Ovary (tissue), 9 donors: Measurements from ENCODE around the gene HPGDS. TPM values are rescaled to one million over a fixed set of nuclear protein-coding genes. Genes with fewer than 3 reads are reported as not detected.

Source experiments
- DNase-seq, 5 donors: peaks; one replicate each; pipeline ENCODE4 v3.0.0-alpha.2; 2019 to 2020
- H3K27ac ChIP-seq, 2 donors: fragments of 200-600 bp; one replicate each; pipeline versions ENCODE4 v1.5.1 to v1.8.0; 2019 to 2022
- H3K27me3 ChIP-seq: fragments of 200-600 bp; one replicate; pipeline ENCODE4 v1.8.0; 2022
- H3K36me3 ChIP-seq: fragments of 200-600 bp; sonication (generic); one replicate; pipeline ENCODE4 v1.5.1; 2019
- H3K4me1 ChIP-seq: one replicate; pipeline ENCODE4 v1.8.1; 2013; ENCODE audit warnings: mild to moderate bottlenecking, moderate library complexity; ENCODE audit not compliant: insufficient read depth
- H3K4me3 ChIP-seq: fragments of 200-600 bp; sonication (generic); one replicate; pipeline ENCODE4 v1.5.1; 2017
- H3K9me3 ChIP-seq, 2 donors: fragments of 200-600 bp in 1 of 2; sonication (generic) in 1 of 2; one replicate each; pipeline versions ENCODE4 v1.5.1 to v1.8.1; 2013 to 2019; ENCODE audit warnings: mild to moderate bottlenecking in 1 of 2, moderate library complexity in 1 of 2
- CTCF ChIP-seq, 3 donors: fragments of 450-650 bp in 2 of 3; fragments of 200-600 bp in 1 of 3; IDR thresholded peaks; one replicate each; pipeline versions ENCODE4 v1.5.1 to v1.8.0; 2016 to 2022; ENCODE audit warnings: antibody characterized with exemption in 3 of 3, mild to moderate bottlenecking in 1 of 3
- EP300 ChIP-seq: sonication (generic); formaldehyde crosslinking; IDR thresholded peaks from one replicate; pipeline ENCODE4 v1.6.1; 2017; ENCODE audit warnings: antibody characterized with exemption
- POLR2A ChIP-seq: fragments of 450-650 bp; IDR thresholded peaks from one replicate; pipeline ENCODE4 v1.6.1; 2017; ENCODE audit warnings: antibody characterized with exemption, mild to moderate bottlenecking, moderate library complexity
- intact Hi-C, 4 donors: fragments of 100-400 bp; cut with DNase I; formaldehyde crosslinking; loops; one replicate each; pipeline versions ENCODE4 v1.11.0 to v1.15.1; 2022 to 2023
- polyA plus RNA-seq, 2 donors: library from polyadenylated mRNA; stranded (reverse); fragments of 200-250 nt in 1 of 2; fragments of 350-450 nt in 1 of 2; fragmentation: Illumina TruSeq in 1 of 2; extraction: RNeasy Lipid Tissue Mini Kit (QIAGEN cat#74804) in 1 of 2; gene quantifications; one replicate each; pipeline ENCODE4 v1.2.3, GENCODE V29; 2013 to 2014
- total RNA-seq, 7 donors: library from RNA; depleted of rRNA in 2 of 7; stranded (reverse); fragments of >200 nt in 2 of 7; fragmentation: NEBNext Ultra II Directional in 3 of 7; extraction: Animal tissue kit (Norgen Biotek cat#: 25700) in 3 of 7; gene quantifications; one replicate each; pipeline versions ENCODE4 v1.1.0 to v1.2.4, GENCODE V29; 2016 to 2023
- donor health status: DM: no; HTN: no; CAD: no; lungs with moderate emphysema.
- donor health status: DM: no; HTN: no; CAD: no.
- donor health status: Bipolar disorder and iron deficiency.
- donor health status: DM: yes; HTN: yes; CAD: no.
- donor health status: DM: no; HTN: no; CAD: no.
- donor health status: DM: yes; HTN: yes; CAD: no.

The HPGDS gene
- total and polyA plus RNA-seq, 9 donors, result 0.24 to 7.4 (median 0.77) TPM

GRCh38 chr4:94251094-94251493, 91.5 kb downstream of the HPGDS start:
- Histone ChIP-seq H3K9me3 (no peaks in the 10 kb centered on the region), H3K27me3 (no peaks in the 10 kb centered on the region), H3K27ac (no peak overlapping the region), H3K36me3 (no peaks in the 10 kb centered on the region), H3K4me3 (no peak overlapping the region), H3K4me1 (no peaks in the 10 kb centered on the region)
- TF ChIP-seq POLR2A (no peak), CTCF (IDR thresholded peaks at IDR 0.05) (no peak), EP300 (no peak)
- no peak for DNase-seq
- intact Hi-C loops, result no loop called here

Other genes starting within 250 kb of the HPGDS start
- 10 to 100 TPM; 18.7 to 30.5 (median 21.4) TPM for gene SMARCAD1, start 135.0 kb downstream of the HPGDS start, total RNA-seq
- gene SMARCAD1, start 135.0 kb downstream of the HPGDS start, polyA plus RNA-seq, result 10 to 100 TPM; 10.2 to 15.2 TPM
- 100 to 1,000 TPM in 3 of 7 donors, 10 to 100 TPM in 4; 67.2 to 160 (median 87.8) TPM for gene PDLIM5, start 109.1 kb upstream of the HPGDS start, total RNA-seq
- gene PDLIM5, start 109.1 kb upstream of the HPGDS start, polyA plus RNA-seq, result 100 to 1,000 TPM in 1 of 2 donors, 10 to 100 TPM in 1; 24.9 to 154 TPM